ENCODE data around the gene RETN. TPM values are rescaled to one million over a fixed set of nuclear protein-coding genes. Genes with fewer than 3 reads are reported as not detected.

Gene RETN
- total and polyA plus RNA-seq, 2 experiments from 2014 or later, result not detected

DNA sequence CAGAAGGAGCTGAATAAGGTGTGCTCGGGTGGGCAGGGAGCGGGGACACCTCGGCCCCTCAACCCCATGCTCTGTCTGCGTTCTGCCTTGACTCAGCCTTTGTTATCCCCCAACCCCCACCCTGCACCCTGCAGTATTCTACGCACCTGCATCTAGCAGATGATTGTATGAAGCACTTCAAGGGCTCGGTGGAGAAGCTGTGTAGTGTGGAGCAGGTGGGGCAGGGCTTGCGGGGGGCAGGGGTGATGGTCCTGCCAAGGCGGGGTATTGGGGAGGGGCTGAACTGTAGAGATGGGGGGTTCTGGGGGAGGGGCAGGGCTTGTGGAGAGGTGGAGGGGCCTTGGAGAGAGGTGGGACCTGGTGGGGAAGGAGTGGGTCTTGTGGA lies 25.8 kb upstream of the RETN start:
- ATAC-seq (no peak), DNase-seq (ENCODE audit: low spot score) (no peak)
- Mint-ChIP-seq H3K4me1 (no peaks in the 10 kb centered on the region), H3K4me3 (no peak overlapping the region; the same call in 2 of the 3 replicates), H3K27ac (no peak overlapping the region), H3K9me3 (no peaks in the 10 kb centered on the region; the same call in 2 of the 3 replicates), H3K36me3 (ENCODE audit: low read depth) (peaks cover 3% of the 10 kb centered on the region; the same call in 1 of the 3 replicates), H3K27me3 (ENCODE audit: insufficient read depth, low read depth, poor library complexity) (peaks cover 11% of the 10 kb centered on the region)
- no peak overlapping the region for H2AFZ ChIP-seq
- no peak overlapping the region for H3K27ac ChIP-seq (ENCODE audit: low read depth)
- no peaks in the 10 kb centered on the region for H3K27me3 ChIP-seq (ENCODE audit: insufficient read depth)
- no peaks in the 10 kb centered on the region; the same call in 1 of the 2 replicates for H4K20me1 ChIP-seq (replicated peaks; ENCODE audit: insufficient read depth)
- H3K4me1 ChIP-seq (ENCODE audit: insufficient read depth), result no peaks in the 10 kb centered on the region
- H3K79me2 ChIP-seq (replicated peaks; ENCODE audit: insufficient read depth), result no peaks in the 10 kb centered on the region
- H3K4me2 ChIP-seq, result no peak overlapping the region
- H3K36me3 ChIP-seq (ENCODE audit: insufficient read depth), result no peaks in the 10 kb centered on the region
- peaks cover 9% of the 10 kb centered on the region for H3F3A ChIP-seq (replicated peaks; ENCODE audit: low read depth)
- no peak for TF ChIP-seq REST (IDR thresholded peaks at IDR 0.05; ENCODE audit: unreplicated experiment)
- TF ChIP-seq ZNF462 (CRISPR knock-in tag; IDR thresholded peaks at IDR 0.05), result no peak
- no peak for TF ChIP-seq ZNF331 (CRISPR knock-in tag; IDR thresholded peaks at IDR 0.05; ENCODE audit: low read depth)
- TF ChIP-seq EZH2 (IDR thresholded peaks at IDR 0.05; ENCODE audit: low read depth, unreplicated experiment), result no peak
- no peak for TF ChIP-seq ZNF114 (CRISPR knock-in tag; IDR thresholded peaks at IDR 0.05)
- no peak for TF ChIP-seq JUNB (IDR thresholded peaks at IDR 0.05; ENCODE audit: unreplicated experiment)
- TF ChIP-seq, protein P1, sequence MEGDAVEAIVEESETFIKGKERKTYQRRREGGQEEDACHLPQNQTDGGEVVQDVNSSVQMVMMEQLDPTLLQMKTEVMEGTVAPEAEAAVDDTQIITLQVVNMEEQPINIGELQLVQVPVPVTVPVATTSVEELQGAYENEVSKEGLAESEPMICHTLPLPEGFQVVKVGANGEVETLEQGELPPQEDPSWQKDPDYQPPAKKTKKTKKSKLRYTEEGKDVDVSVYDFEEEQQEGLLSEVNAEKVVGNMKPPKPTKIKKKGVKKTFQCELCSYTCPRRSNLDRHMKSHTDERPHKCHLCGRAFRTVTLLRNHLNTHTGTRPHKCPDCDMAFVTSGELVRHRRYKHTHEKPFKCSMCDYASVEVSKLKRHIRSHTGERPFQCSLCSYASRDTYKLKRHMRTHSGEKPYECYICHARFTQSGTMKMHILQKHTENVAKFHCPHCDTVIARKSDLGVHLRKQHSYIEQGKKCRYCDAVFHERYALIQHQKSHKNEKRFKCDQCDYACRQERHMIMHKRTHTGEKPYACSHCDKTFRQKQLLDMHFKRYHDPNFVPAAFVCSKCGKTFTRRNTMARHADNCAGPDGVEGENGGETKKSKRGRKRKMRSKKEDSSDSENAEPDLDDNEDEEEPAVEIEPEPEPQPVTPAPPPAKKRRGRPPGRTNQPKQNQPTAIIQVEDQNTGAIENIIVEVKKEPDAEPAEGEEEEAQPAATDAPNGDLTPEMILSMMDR (conservative IDR thresholded peaks at IDR 0.05; ENCODE audit: low read depth in 2 of 2), result no peak
- no peak for TF ChIP-seq STAT1 (IDR thresholded peaks at IDR 0.05; ENCODE audit: unreplicated experiment)
- no peak for TF ChIP-seq POLR2AphosphoS5 (IDR thresholded peaks at IDR 0.05; ENCODE audit: low read depth)
- no peak for TF ChIP-seq ETS1 (IDR thresholded peaks at IDR 0.05)
- TF ChIP-seq CREB1 (CRISPR knock-in tag; IDR thresholded peaks at IDR 0.05; ENCODE audit: low read depth), result no peak
- TF ChIP-seq EZH2phosphoT487 (IDR thresholded peaks at IDR 0.05; ENCODE audit: unreplicated experiment), result no peak
- TF ChIP-seq NANOG (IDR thresholded peaks at IDR 0.05; ENCODE audit: borderline replicate concordance), result no peak
- no peak overlapping the region for H3K4me3 ChIP-seq
- no peaks in the 10 kb centered on the region for H3K9me2 ChIP-seq (ENCODE audit: insufficient read depth)
